Panc1 (cell line): ENCODE measurements around the gene METTL16. TPM values are rescaled to one million over a fixed set of nuclear protein-coding genes. Genes with fewer than 3 reads are reported as not detected.

Experiments used
- ATAC-seq: fragments of 200-7000 bp; cut with Tn5 transposase; 2 replicates; pipeline ENCODE4 v1.9.1; 2020; ENCODE audit warnings: mild to moderate bottlenecking, moderate library complexity
- BruUV-seq: library from RNA; stranded (reverse); fragments of 400-500 nt; replicated peaks from 2 replicates; lab custom pipeline; 2021; lab: Mats Ljungman, UMichigan
- CTCF ChIA-PET: fragments of 300-600 bp; sonication (Branson Sonifier 250); formaldehyde crosslinking; loops from one replicate; lab custom pipeline; 2022; ENCODE audit warnings: antibody characterized with exemption; lab: Charles Lee
- POLR2A ChIA-PET: fragments of 300-600 bp; sonication (Branson Sonifier 250); formaldehyde crosslinking; loops from one replicate; lab custom pipeline; 2022; ENCODE audit warnings: antibody characterized with exemption; lab: Charles Lee
- DNase-seq: peaks from one replicate; pipeline ENCODE4 v3.0.0-alpha.2; 2010; ENCODE audit warnings: low read depth, low spot score
- H3K27ac ChIP-seq: 2 replicates; pipeline ENCODE4 v1.5.1; 2011; ENCODE audit warnings: mild to moderate bottlenecking, low read length, inconsistent platforms
- H3K27me3 ChIP-seq: fragments of 200-500 bp; sonication (Bioruptor generic); 2 replicates; pipeline ENCODE4 v1.6.0; 2014; ENCODE audit warnings: low read length, inconsistent platforms; ENCODE audit not compliant: control insufficient read depth, insufficient read depth
- H3K36me3 ChIP-seq: fragments of 200-500 bp; sonication (Bioruptor generic); 2 replicates; pipeline ENCODE4 v1.5.1; 2014; ENCODE audit warnings: inconsistent platforms, mild to moderate bottlenecking, low read length, moderate library complexity; ENCODE audit not compliant: control insufficient read depth, insufficient read depth
- H3K4me1 ChIP-seq: 2 replicates; pipeline ENCODE4 v1.5.1; 2011; ENCODE audit warnings: inconsistent platforms, mild to moderate bottlenecking, low read length, moderate library complexity; ENCODE audit not compliant: control insufficient read depth, insufficient read depth
- H3K4me3 ChIP-seq, 2 experiments: 2 replicates each; pipeline ENCODE4 v1.5.1; 2011 to 2012; ENCODE audit warnings: low read depth in 2 of 2, low read length in 2 of 2, mild to moderate bottlenecking in 2 of 2, inconsistent platforms in 1 of 2, moderate library complexity in 1 of 2
- H3K9me3 ChIP-seq: fragments of 200-500 bp; sonication (Bioruptor generic); 2 replicates; pipeline ENCODE4 v1.5.1; 2014; ENCODE audit warnings: low read depth, mild to moderate bottlenecking, inconsistent platforms, low read length, moderate library complexity; ENCODE audit not compliant: control insufficient read depth, insufficient read depth
- POLR2AphosphoS5 ChIP-seq: IDR thresholded peaks from 2 replicates; pipeline ENCODE4 v1.6.1; 2012; ENCODE audit warnings: mild to moderate bottlenecking, low read depth, low read length, moderate library complexity
- SIN3A ChIP-seq: IDR thresholded peaks from 2 replicates; pipeline ENCODE4 v1.6.1; 2012; ENCODE audit warnings: low read depth, mild to moderate bottlenecking, low read length, moderate library complexity, borderline replicate concordance; ENCODE audit not compliant: insufficient read depth
- TCF7L2 ChIP-seq: IDR thresholded peaks from 2 replicates; pipeline ENCODE4 v1.6.1; 2011; ENCODE audit warnings: mild to moderate bottlenecking, low read depth, low read length, inconsistent platforms
- in situ Hi-C: cut with HindIII; loops from 2 replicates; pipeline ENCODE4 v1.10.0; 2016; ENCODE audit warnings: low sequenced_read_pairs, low pct_unique_long_range_greater_than_20kb
- intact Hi-C: fragments of 100-400 bp; cut with micrococcal nuclease; formaldehyde crosslinking; loops from one replicate; pipeline ENCODE4 v1.10.0; 2022; ENCODE audit not compliant: unreplicated experiment
- total RNA-seq: library from RNA; stranded (reverse); gene quantifications from one replicate; pipeline ENCODE4 v1.2.1, GENCODE V29; 2021; ENCODE audit not compliant: unreplicated experiment
- TF ChIP-seq, protein P1 (sequence below), 2 experiments: IDR thresholded peaks; 2 replicates each; pipeline ENCODE4 v1.6.1; 2011 to 2012; ENCODE audit warnings: low read depth in 2 of 2, control low read depth in 1 of 2, low read length in 1 of 2, mild to moderate bottlenecking in 1 of 2, moderate library complexity in 1 of 2; ENCODE audit not compliant: insufficient read depth in 1 of 2
- TF ChIP-seq, protein P2 (sequence below): fragments of 450-650 bp; IDR thresholded peaks from 2 replicates; pipeline ENCODE4 v1.5.1; 2017; ENCODE audit warnings: mild to moderate bottlenecking

METTL16 gene
- total RNA-seq, 1 experiment from 2014 or later = 34.7 TPM

DNA sequence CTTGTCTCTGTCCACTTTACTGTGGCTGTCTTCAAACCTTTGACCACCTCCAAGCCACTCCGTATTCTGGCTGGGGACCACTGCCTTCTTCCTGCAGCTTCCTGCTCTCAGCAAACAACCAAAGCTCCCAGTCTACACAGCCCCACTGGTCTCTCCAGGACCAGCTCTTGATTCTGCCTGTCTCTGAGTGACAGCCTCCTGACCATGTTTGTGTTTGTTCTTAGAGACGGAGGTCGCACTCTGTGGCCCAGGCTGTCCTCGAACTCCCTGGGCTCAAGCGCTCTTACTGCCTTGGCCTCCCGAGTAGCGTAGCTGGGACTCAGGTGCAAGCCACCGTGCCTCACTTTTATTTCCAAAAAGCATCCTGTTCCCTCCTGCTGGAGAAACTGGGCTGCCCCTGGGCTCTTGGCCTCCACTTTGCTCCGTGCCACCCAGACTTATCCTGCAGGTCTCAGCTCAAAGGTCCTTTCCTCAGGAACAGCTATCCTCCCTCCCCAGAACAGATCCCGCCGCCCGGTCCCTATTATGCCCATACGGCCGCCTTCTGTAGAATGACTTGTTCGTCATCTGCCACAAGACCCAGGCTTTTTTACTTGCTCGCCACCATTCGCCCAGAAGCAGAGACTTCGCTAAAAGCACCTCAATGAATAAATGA, 120.0 kb downstream of the METTL16 start:
- peak overlapping the region; percentile 75 for H3K27ac ChIP-seq
- in situ Hi-C loops (no loop called here), intact Hi-C loops (no loop called here)
- no peaks in the 10 kb centered on the region for H3K36me3 ChIP-seq
- H3K27me3 ChIP-seq = no peaks in the 10 kb centered on the region
- TF ChIP-seq, protein P1, sequence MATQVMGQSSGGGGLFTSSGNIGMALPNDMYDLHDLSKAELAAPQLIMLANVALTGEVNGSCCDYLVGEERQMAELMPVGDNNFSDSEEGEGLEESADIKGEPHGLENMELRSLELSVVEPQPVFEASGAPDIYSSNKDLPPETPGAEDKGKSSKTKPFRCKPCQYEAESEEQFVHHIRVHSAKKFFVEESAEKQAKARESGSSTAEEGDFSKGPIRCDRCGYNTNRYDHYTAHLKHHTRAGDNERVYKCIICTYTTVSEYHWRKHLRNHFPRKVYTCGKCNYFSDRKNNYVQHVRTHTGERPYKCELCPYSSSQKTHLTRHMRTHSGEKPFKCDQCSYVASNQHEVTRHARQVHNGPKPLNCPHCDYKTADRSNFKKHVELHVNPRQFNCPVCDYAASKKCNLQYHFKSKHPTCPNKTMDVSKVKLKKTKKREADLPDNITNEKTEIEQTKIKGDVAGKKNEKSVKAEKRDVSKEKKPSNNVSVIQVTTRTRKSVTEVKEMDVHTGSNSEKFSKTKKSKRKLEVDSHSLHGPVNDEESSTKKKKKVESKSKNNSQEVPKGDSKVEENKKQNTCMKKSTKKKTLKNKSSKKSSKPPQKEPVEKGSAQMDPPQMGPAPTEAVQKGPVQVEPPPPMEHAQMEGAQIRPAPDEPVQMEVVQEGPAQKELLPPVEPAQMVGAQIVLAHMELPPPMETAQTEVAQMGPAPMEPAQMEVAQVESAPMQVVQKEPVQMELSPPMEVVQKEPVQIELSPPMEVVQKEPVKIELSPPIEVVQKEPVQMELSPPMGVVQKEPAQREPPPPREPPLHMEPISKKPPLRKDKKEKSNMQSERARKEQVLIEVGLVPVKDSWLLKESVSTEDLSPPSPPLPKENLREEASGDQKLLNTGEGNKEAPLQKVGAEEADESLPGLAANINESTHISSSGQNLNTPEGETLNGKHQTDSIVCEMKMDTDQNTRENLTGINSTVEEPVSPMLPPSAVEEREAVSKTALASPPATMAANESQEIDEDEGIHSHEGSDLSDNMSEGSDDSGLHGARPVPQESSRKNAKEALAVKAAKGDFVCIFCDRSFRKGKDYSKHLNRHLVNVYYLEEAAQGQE (IDR thresholded peaks at IDR 0.05; ENCODE audit: insufficient read depth in 1 of 2, low read depth in 2 of 2, low read length in 1 of 2) = no peak
- TF ChIP-seq, protein P2, sequence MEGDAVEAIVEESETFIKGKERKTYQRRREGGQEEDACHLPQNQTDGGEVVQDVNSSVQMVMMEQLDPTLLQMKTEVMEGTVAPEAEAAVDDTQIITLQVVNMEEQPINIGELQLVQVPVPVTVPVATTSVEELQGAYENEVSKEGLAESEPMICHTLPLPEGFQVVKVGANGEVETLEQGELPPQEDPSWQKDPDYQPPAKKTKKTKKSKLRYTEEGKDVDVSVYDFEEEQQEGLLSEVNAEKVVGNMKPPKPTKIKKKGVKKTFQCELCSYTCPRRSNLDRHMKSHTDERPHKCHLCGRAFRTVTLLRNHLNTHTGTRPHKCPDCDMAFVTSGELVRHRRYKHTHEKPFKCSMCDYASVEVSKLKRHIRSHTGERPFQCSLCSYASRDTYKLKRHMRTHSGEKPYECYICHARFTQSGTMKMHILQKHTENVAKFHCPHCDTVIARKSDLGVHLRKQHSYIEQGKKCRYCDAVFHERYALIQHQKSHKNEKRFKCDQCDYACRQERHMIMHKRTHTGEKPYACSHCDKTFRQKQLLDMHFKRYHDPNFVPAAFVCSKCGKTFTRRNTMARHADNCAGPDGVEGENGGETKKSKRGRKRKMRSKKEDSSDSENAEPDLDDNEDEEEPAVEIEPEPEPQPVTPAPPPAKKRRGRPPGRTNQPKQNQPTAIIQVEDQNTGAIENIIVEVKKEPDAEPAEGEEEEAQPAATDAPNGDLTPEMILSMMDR = no peak
- no peak for TF ChIP-seq SIN3A
- TF ChIP-seq POLR2AphosphoS5 = no peak
- TF ChIP-seq TCF7L2 = no peak
- H3K9me3 ChIP-seq = no peaks in the 10 kb centered on the region
- ATAC-seq (no peak), DNase-seq (no peak)
- H3K4me1 ChIP-seq = peaks cover 27% of the 10 kb centered on the region
- ChIA-PET POLR2A (interaction anchor here (0.7 kb wide), 1 partner anchor 9 kb away, joined by 5 read pairs; the partner anchor contains the start of gene MNT), CTCF (no interaction called here)
- peak overlapping the region; percentile 59 to 66 for H3K4me3 ChIP-seq
- BruUV-seq = TSS peak; percentile 56

DNA sequence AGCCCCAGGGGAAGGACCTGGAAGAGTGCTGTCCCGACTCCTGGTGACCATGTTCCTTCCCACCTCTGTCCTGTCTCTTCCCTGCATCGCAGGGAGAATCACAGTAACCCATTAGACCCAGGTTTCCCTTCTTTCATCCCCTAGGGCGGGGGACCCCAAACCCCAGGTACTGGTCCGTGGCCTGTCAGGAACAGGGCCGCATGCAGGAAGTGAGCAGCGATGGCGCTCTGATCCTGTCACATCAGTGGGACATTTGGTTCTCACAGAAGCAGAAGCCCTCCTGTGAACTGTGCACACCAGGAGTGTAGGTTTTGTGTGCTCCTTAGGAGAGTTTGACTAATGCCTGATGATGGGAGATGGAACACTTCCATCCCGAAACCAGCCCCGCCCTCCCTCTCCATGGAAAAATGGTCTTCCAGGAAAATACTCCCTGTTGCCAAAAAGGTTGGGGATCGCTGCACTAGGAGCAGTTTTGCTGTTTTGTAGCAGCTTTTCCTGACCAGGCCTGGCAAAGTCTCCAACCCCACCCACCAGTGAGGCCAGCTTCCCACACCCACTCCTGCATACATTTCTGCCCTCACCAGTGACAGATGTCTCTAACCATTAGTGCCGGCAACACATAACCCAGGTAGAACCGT, 121.4 kb downstream of the METTL16 start:
- Histone ChIP-seq H3K27me3 (no peaks in the 10 kb centered on the region), H3K27ac (no peak overlapping the region), H3K36me3 (no peaks in the 10 kb centered on the region), H3K4me1 (peaks cover 17% of the 10 kb centered on the region), H3K4me3 (no peak overlapping the region), H3K9me3 (no peaks in the 10 kb centered on the region)
- intact Hi-C loops = no loop called here
- TF ChIP-seq, protein P1 (IDR thresholded peaks at IDR 0.05; ENCODE audit: insufficient read depth in 1 of 2, low read depth in 2 of 2, low read length in 1 of 2) = no peak
- no peak for TF ChIP-seq TCF7L2
- TF ChIP-seq SIN3A = no peak
- TF ChIP-seq POLR2AphosphoS5 = no peak
- TF ChIP-seq, protein P2 = no peak
- in situ Hi-C loops = no loop called here
- CTCF ChIA-PET = no interaction called here
- POLR2A ChIA-PET = no interaction called here
- no peak for DNase-seq
- TSS peak; percentile 39 for BruUV-seq
- ATAC-seq = no peak
